ENCODE data around the gene PGAM1.
"Not testable (repeated sequence)": the region's sequence is repeated elsewhere in the genome, so short reads cannot be mapped to it uniquely, and the experiment has no call there.

PGAM1 gene

GRCh38 chr10:97454330-97455036, 28.5 kb downstream of the PGAM1 start:
- no peak for DNase-seq (ENCODE audit: extremely low read depth in 1 of 2, low read depth in 1 of 2)

- no peak for DNase-seq (ENCODE audit: extremely low read depth in 1 of 2, low read depth in 1 of 2)
Observed at GRCh38 chr10:97456034-97456685, 30.2 kb downstream of the PGAM1 start.

- no peak for DNase-seq (ENCODE audit: extremely low read depth in 1 of 2, low read depth in 1 of 2)
Observed at GRCh38 chr10:97456686-97457065, 30.7 kb downstream of the PGAM1 start.

- DNase-seq (ENCODE audit: extremely low read depth in 1 of 2, low read depth in 1 of 2) = no peak
Observed at GRCh38 chr10:97459111-97459510, 33.1 kb downstream of the PGAM1 start.

GRCh38 chr10:97459933-97460332, 33.9 kb downstream of the PGAM1 start:
- DNase-seq (ENCODE audit: extremely low read depth in 1 of 2, low read depth in 1 of 2) = no peak

GRCh38 chr10:97462309-97462708, 36.3 kb downstream of the PGAM1 start:
- DNase-seq (ENCODE audit: extremely low read depth in 1 of 2, low read depth in 1 of 2) = no peak

GRCh38 chr10:97463363-97464132, 37.6 kb downstream of the PGAM1 start:
- DNase-seq (ENCODE audit: extremely low read depth in 1 of 2, low read depth in 1 of 2) = peak in 1 of 2 donors; percentile 3

GRCh38 chr10:97464226-97464625, 38.2 kb downstream of the PGAM1 start:
- DNase-seq (ENCODE audit: extremely low read depth in 1 of 2, low read depth in 1 of 2) = no peak

- DNase-seq (ENCODE audit: extremely low read depth in 1 of 2, low read depth in 1 of 2) = no peak
Observed at GRCh38 chr10:97465982-97466381, 40.0 kb downstream of the PGAM1 start.

GRCh38 chr10:97466755-97467154, 40.8 kb downstream of the PGAM1 start:
- no peak for DNase-seq (ENCODE audit: extremely low read depth in 1 of 2, low read depth in 1 of 2)

GRCh38 chr10:97468162-97468561, 42.2 kb downstream of the PGAM1 start:
- DNase-seq (ENCODE audit: extremely low read depth in 1 of 2, low read depth in 1 of 2) = no peak

- DNase-seq (ENCODE audit: extremely low read depth in 1 of 2, low read depth in 1 of 2) = not testable (repeated sequence)
Observed at GRCh38 chr10:97468781-97469180, 42.8 kb downstream of the PGAM1 start.

GRCh38 chr10:97474918-97475317, 48.9 kb downstream of the PGAM1 start:
- no peak for DNase-seq (ENCODE audit: extremely low read depth in 1 of 2, low read depth in 1 of 2)

- no peak for DNase-seq (ENCODE audit: extremely low read depth in 1 of 2, low read depth in 1 of 2)
Observed at GRCh38 chr10:97475936-97476594, 50.1 kb downstream of the PGAM1 start.

- DNase-seq (ENCODE audit: extremely low read depth in 1 of 2, low read depth in 1 of 2) = not testable (repeated sequence)
Observed at GRCh38 chr10:97479410-97479809, 53.4 kb downstream of the PGAM1 start.

- no peak for DNase-seq (ENCODE audit: extremely low read depth in 1 of 2, low read depth in 1 of 2)
Observed at GRCh38 chr10:97479939-97480338, 53.9 kb downstream of the PGAM1 start.

- DNase-seq (ENCODE audit: extremely low read depth in 1 of 2, low read depth in 1 of 2) = no peak
Observed at GRCh38 chr10:97481071-97481470, 55.1 kb downstream of the PGAM1 start.

- no peak for DNase-seq (ENCODE audit: extremely low read depth in 1 of 2, low read depth in 1 of 2)
Observed at GRCh38 chr10:97482381-97482780, 56.4 kb downstream of the PGAM1 start.
